GM12873 (cell line): Measurements from ENCODE around the gene PLEKHG2.

ENCODE experiments used
- TF ChIP-seq, protein P1 (sequence below): IDR thresholded peaks from 2 replicates; pipeline ENCODE4 v1.5.1; 2012; ENCODE audit warnings: low read depth, mild to moderate bottlenecking, moderate library complexity, low read length, control low read depth; ENCODE audit not compliant: insufficient read depth; ENCODE audit errors: missing control alignments

PLEKHG2 gene

DNA sequence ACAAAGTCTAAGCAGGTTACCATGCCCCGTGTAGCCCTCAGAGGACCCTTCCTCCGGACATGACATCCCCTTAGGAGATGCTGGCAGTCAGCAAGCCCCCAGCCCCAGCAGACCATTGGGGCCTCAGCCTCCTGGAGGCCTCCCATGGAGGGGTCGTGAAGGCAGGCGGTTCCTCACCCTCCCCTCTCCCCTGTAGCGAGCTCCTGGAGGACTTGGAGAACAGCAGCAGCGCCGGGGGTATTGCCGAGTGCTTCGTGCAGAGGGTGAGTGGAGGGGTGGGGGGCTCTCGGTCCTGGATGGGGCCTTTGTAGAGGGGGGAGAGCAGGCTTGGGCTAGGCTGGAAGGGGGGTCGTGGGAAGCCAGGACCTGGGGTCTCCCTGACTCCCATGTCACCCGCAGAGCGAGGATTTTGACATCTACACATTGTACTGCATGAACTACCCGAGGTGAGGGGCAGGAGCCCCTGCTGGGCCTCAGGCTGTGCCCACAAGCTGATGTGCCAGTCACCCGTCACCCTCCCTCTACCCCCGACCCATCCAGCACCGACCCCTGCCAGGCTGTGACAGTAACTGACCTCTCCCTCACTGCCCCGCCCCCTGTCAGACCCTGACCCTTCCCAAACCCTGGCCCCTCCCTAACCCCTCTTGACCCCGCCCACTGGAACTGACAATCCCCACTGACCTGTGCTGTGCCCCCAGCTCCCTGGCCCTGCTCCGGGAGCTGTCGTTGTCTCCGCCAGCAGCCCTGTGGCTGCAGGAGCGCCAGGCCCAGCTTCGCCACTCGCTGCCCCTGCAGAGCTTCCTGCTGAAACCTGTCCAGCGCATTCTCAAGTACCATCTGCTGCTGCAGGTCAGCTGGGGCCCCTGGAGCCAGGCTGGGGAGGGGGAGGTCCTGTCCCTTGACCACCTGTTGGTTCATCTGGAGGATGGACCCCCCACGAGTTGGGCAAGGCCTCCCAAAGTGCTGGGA, 4.0 kb downstream of the PLEKHG2 start:
- TF ChIP-seq, protein P1, sequence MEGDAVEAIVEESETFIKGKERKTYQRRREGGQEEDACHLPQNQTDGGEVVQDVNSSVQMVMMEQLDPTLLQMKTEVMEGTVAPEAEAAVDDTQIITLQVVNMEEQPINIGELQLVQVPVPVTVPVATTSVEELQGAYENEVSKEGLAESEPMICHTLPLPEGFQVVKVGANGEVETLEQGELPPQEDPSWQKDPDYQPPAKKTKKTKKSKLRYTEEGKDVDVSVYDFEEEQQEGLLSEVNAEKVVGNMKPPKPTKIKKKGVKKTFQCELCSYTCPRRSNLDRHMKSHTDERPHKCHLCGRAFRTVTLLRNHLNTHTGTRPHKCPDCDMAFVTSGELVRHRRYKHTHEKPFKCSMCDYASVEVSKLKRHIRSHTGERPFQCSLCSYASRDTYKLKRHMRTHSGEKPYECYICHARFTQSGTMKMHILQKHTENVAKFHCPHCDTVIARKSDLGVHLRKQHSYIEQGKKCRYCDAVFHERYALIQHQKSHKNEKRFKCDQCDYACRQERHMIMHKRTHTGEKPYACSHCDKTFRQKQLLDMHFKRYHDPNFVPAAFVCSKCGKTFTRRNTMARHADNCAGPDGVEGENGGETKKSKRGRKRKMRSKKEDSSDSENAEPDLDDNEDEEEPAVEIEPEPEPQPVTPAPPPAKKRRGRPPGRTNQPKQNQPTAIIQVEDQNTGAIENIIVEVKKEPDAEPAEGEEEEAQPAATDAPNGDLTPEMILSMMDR: no peak

GRCh38 chr19:39417463-39418181, 5.2 kb downstream of the PLEKHG2 start:
- TF ChIP-seq, protein P1: no peak

GRCh38 chr19:39419003-39419402, 6.5 kb downstream of the PLEKHG2 start:
- TF ChIP-seq, protein P1: no peak

GRCh38 chr19:39420769-39421168, 8.3 kb downstream of the PLEKHG2 start:
- TF ChIP-seq, protein P1: no peak

- TF ChIP-seq, protein P1: no peak
These were observed 9.6 kb downstream of the PLEKHG2 start for GRCh38 chr19:39422020-39422419.

GRCh38 chr19:39423258-39424086, 11.0 kb downstream of the PLEKHG2 start:
- TF ChIP-seq, protein P1: no peak

DNA sequence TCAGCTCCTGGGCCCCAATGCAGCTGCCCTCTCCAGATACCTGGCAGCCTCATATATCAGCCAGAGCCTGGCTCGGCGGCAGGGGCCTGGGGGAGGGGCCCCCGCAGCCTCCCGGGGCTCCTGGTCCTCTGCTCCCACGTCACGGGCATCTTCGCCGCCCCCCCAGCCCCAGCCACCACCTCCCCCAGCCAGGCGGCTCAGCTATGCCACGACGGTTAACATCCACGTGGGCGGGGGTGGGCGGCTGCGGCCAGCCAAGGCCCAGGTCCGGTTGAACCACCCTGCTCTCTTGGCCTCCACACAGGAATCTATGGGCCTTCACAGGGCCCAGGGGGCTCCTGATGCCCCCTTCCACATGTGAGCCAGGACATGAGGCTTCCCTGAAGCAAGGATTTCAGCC, 12.5 kb downstream of the PLEKHG2 start:
- TF ChIP-seq, protein P1: no peak
